ENCODE results near the gene ANKRD31. TPM values are rescaled to one million over a fixed set of nuclear protein-coding genes. Genes with fewer than 3 reads are reported as not detected.
A peak's percentile ranks its signal among the peaks of the same experiment; 100 is the strongest.
"Not testable (repeated sequence)": the region's sequence is repeated elsewhere in the genome, so short reads cannot be mapped to it uniquely, and the experiment has no call there.

ANKRD31 gene
- total RNA-seq, 4 donors from 2014 or later = 0.19 TPM; not detected in 3

GRCh38 chr5:75265731-75266130, 29.1 kb upstream of the ANKRD31 start:
- H3K27ac ChIP-seq = no peak overlapping the region
- no peak for DNase-seq
- no peaks in the 10 kb centered on the region for H3K27me3 ChIP-seq
- H3K4me3 ChIP-seq = no peak overlapping the region
- TF ChIP-seq POLR2A (IDR thresholded peaks at IDR 0.05) = no peak
- TF ChIP-seq, protein P1, sequence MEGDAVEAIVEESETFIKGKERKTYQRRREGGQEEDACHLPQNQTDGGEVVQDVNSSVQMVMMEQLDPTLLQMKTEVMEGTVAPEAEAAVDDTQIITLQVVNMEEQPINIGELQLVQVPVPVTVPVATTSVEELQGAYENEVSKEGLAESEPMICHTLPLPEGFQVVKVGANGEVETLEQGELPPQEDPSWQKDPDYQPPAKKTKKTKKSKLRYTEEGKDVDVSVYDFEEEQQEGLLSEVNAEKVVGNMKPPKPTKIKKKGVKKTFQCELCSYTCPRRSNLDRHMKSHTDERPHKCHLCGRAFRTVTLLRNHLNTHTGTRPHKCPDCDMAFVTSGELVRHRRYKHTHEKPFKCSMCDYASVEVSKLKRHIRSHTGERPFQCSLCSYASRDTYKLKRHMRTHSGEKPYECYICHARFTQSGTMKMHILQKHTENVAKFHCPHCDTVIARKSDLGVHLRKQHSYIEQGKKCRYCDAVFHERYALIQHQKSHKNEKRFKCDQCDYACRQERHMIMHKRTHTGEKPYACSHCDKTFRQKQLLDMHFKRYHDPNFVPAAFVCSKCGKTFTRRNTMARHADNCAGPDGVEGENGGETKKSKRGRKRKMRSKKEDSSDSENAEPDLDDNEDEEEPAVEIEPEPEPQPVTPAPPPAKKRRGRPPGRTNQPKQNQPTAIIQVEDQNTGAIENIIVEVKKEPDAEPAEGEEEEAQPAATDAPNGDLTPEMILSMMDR (IDR thresholded peaks at IDR 0.05) = peak in 4 of 6 experiments; percentile 46 to 76 (median 70)
- H3K36me3 ChIP-seq = no peaks in the 10 kb centered on the region
- H3K4me1 ChIP-seq = peaks cover 0 to 17% (median 0%) of the 10 kb centered on the region in 4 donors
- H3K9me3 ChIP-seq = no peaks in the 10 kb centered on the region

GRCh38 chr5:75262271-75262670, 25.6 kb upstream of the ANKRD31 start:
- peak overlapping the region in 1 of 4 donors; percentile 41 for H3K27ac ChIP-seq
- H3K27me3 ChIP-seq = no peaks in the 10 kb centered on the region
- no peak overlapping the region for H3K4me3 ChIP-seq
- TF ChIP-seq POLR2A (IDR thresholded peaks at IDR 0.05) = no peak
- TF ChIP-seq, protein P1 (IDR thresholded peaks at IDR 0.05) = no peak
- H3K9me3 ChIP-seq = no peaks in the 10 kb centered on the region
- H3K36me3 ChIP-seq = no peaks in the 10 kb centered on the region
- H3K4me1 ChIP-seq = peaks cover 0 to 17% (median 0%) of the 10 kb centered on the region in 4 donors
- no peak for DNase-seq

- TF ChIP-seq, protein P1 (IDR thresholded peaks at IDR 0.05) = no peak
- TF ChIP-seq POLR2A (IDR thresholded peaks at IDR 0.05) = no peak
- Histone ChIP-seq H3K36me3 (no peaks in the 10 kb centered on the region), H3K27me3 (no peaks in the 10 kb centered on the region), H3K9me3 (peaks cover 0 to 5% (median 0%) of the 10 kb centered on the region in 4 donors), H3K4me1 (peaks cover 0 to 17% (median 0%) of the 10 kb centered on the region in 4 donors), H3K4me3 (peak overlapping the region in 1 of 4 donors; percentile 11), H3K27ac (peak overlapping the region in 2 of 4 donors; percentile 40 to 49)
- no peak for DNase-seq
Measured at GRCh38 chr5:75260708-75261107, 24.0 kb upstream of the ANKRD31 start.

- H3K27ac ChIP-seq, DNase-seq, H3K9me3 ChIP-seq, H3K36me3 ChIP-seq, H3K27me3 ChIP-seq, H3K4me3 ChIP-seq, H3K4me1 ChIP-seq: not testable (repeated sequence)
Measured at GRCh38 chr5:75250452-75250851, 13.8 kb upstream of the ANKRD31 start.

DNA sequence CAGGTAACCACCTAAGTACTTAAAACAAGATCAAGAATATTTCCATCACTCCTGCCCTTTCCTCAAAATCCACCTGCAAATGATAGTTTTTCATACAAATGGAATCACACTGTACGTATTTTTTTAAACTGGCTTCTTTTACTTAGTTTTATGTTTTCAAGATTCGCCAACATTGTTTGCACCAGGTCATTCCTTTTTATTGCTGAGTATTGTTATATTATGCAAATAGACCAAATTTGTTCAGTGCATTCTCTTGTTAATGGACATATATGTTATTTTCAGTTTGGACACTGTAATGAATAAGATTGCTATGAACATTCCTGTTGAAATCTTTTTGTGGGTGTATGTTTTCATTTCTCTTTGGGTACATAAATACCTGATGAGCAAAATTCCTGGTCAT, 8.3 kb upstream of the ANKRD31 start:
- TF ChIP-seq, protein P1 (IDR thresholded peaks at IDR 0.05) = no peak
- TF ChIP-seq POLR2A (IDR thresholded peaks at IDR 0.05) = no peak
- no peak for DNase-seq
- no peak overlapping the region for H3K27ac ChIP-seq
- H3K4me1 ChIP-seq = no peaks in the 10 kb centered on the region
- no peak overlapping the region for H3K4me3 ChIP-seq
- H3K36me3 ChIP-seq = no peaks in the 10 kb centered on the region
- no peaks in the 10 kb centered on the region for H3K9me3 ChIP-seq
- no peaks in the 10 kb centered on the region for H3K27me3 ChIP-seq

DNA sequence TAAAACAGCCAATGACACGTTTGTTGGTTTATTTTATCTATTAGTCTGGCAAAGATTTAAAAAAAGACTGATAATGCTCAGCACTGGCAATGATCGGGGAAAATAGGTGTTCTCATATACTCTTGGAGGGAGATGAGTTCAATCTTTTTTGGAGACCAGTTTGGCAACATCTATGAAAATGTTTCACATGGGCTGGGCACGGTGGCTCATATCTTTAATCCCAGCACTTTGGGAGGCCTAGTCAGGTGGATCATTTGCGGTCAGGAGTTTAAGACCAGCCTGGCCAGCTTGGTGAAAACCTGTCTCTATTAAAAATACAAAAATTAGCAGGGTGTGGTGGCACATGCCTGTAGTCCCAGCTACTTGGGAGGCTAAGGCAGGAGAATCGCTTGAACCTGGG, 6.8 kb upstream of the ANKRD31 start:
- TF ChIP-seq, protein P1 (IDR thresholded peaks at IDR 0.05) = no peak
- TF ChIP-seq POLR2A (IDR thresholded peaks at IDR 0.05) = no peak
- H3K27me3 ChIP-seq = no peaks in the 10 kb centered on the region
- H3K36me3 ChIP-seq = no peaks in the 10 kb centered on the region
- no peaks in the 10 kb centered on the region for H3K9me3 ChIP-seq
- H3K4me3 ChIP-seq = no peak overlapping the region
- DNase-seq = no peak
- no peak overlapping the region for H3K27ac ChIP-seq
- H3K4me1 ChIP-seq = no peaks in the 10 kb centered on the region
